Kidney (tissue), 14 donors: Measurements from ENCODE around the gene AAK1. TPM values are rescaled to one million over a fixed set of nuclear protein-coding genes. Genes with fewer than 3 reads are reported as not detected.
A peak's percentile ranks its signal among the peaks of the same experiment; 100 is the strongest.

Experiments
- DNase-seq, 5 donors: peaks; one replicate each; pipeline ENCODE4 v3.0.0-alpha.2; 2013 to 2020
- FAIRE-seq: peaks from 2 replicates; lab custom pipeline; 2012; peaks lifted over from hg19 to GRCh38; lab: Jason Lieb, UNC
- H3K27ac ChIP-seq, 2 donors: one replicate each; pipeline ENCODE4 v1.7.0; 2013; ENCODE audit warnings: low read depth in 2 of 2, low read length in 2 of 2, inconsistent platforms in 1 of 2
- H3K27me3 ChIP-seq: one replicate; pipeline ENCODE4 v1.7.1; 2013; ENCODE audit warnings: low read length, inconsistent platforms; ENCODE audit not compliant: control insufficient read depth, insufficient read depth
- H3K36me3 ChIP-seq, 3 donors: one replicate each; pipeline versions ENCODE4 v1.7.0 to v1.7.1; 2013; ENCODE audit warnings: low read length in 3 of 3, control low read depth in 1 of 3, inconsistent platforms in 1 of 3; ENCODE audit not compliant: insufficient read depth in 3 of 3, control insufficient read depth in 2 of 3
- H3K4me1 ChIP-seq, 3 donors: one replicate each; pipeline versions ENCODE4 v1.7.0 to v1.7.1; 2013; ENCODE audit warnings: low read length in 3 of 3, inconsistent platforms in 1 of 3, low read depth in 1 of 3; ENCODE audit not compliant: control insufficient read depth in 2 of 3, insufficient read depth in 2 of 3
- H3K4me3 ChIP-seq, 3 donors: one replicate each; pipeline versions ENCODE4 v1.7.0 to v1.8.1; 2013; ENCODE audit warnings: low read length in 3 of 3, control low read depth in 1 of 3, inconsistent platforms in 1 of 3
- H3K9ac ChIP-seq, 3 donors: one replicate each; pipeline versions ENCODE4 v1.7.0 to v1.7.1; 2013; ENCODE audit warnings: low read length in 3 of 3, control low read depth in 1 of 3, inconsistent platforms in 1 of 3
- H3K9me3 ChIP-seq, 3 donors: one replicate each; pipeline versions ENCODE4 v1.7.0 to v1.7.1; 2013; ENCODE audit warnings: low read length in 3 of 3, control low read depth in 1 of 3, inconsistent platforms in 1 of 3; ENCODE audit not compliant: control insufficient read depth in 2 of 3, insufficient read depth in 1 of 3
- CTCF ChIP-seq: IDR thresholded peaks from 3 replicates; pipeline ENCODE4 v1.5.1; 2012; ENCODE audit warnings: mild to moderate bottlenecking, moderate library complexity, borderline replicate concordance; ENCODE audit not compliant: insufficient read depth; ENCODE audit errors: extremely low read depth
- intact Hi-C: fragments of 100-400 bp; cut with DNase I; formaldehyde crosslinking; loops from one replicate; pipeline ENCODE4 v1.11.1; 2022
- polyA plus RNA-seq: library from polyadenylated mRNA; stranded (reverse); fragments of 350-450 nt; fragmentation: Illumina TruSeq; extraction: RNeasy Lipid Tissue Mini Kit (QIAGEN cat#74804); gene quantifications from one replicate; pipeline ENCODE4 v1.2.3, GENCODE V29; 2014; ENCODE audit warnings: low read depth, low replicate concordance; ENCODE audit not compliant: insufficient read depth
- total RNA-seq: library from RNA; stranded (reverse); fragmentation: NEBNext Ultra II Directional; extraction: Animal tissue kit (Norgen Biotek cat#: 25700); gene quantifications from one replicate; pipeline ENCODE4 v1.2.1, GENCODE V29; 2021
- donor health status: control.
- donor health status: control.
- donor health status: control.
- donor health status: control.
- donor health status: control.
- donor health status: DM: yes; HTN: yes; CAD: no.
- donor health status: Normal renal cell carcinoma (clear cell type).

Gene AAK1
- total and polyA plus RNA-seq, 2 donors from 2014 or later = 25.8 to 93.7 TPM

- FAIRE-seq = no peak
- H3K4me1 ChIP-seq = no peaks in the 10 kb centered on the region
- intact Hi-C loops = no loop called here
These were observed 187.4 kb downstream of the AAK1 start for GRCh38 chr2:69456154-69456553.

GRCh38 chr2:69454976-69455375 lies 188.6 kb downstream of the AAK1 start:
- Histone ChIP-seq H3K27me3 (no peaks in the 10 kb centered on the region), H3K36me3 (no peaks in the 10 kb centered on the region), H3K27ac (no peak overlapping the region), H3K4me1 (no peaks in the 10 kb centered on the region), H3K9ac (no peak overlapping the region), H3K4me3 (no peak overlapping the region), H3K9me3 (no peaks in the 10 kb centered on the region)
- intact Hi-C loops = no loop called here
- FAIRE-seq (no peak), DNase-seq (no peak)
- no peak for TF ChIP-seq CTCF

More at GRCh38 chr2:69456154-69456553, 187.4 kb downstream of the AAK1 start:
- no peaks in the 10 kb centered on the region for H3K27me3 ChIP-seq
- no peak for TF ChIP-seq CTCF
- H3K36me3 ChIP-seq = no peaks in the 10 kb centered on the region
- no peak overlapping the region for H3K9ac ChIP-seq
- DNase-seq = no peak
- H3K4me3 ChIP-seq = no peak overlapping the region
- H3K27ac ChIP-seq = no peak overlapping the region
- no peaks in the 10 kb centered on the region for H3K9me3 ChIP-seq

- Histone ChIP-seq H3K27me3 (no peaks in the 10 kb centered on the region), H3K4me1 (no peaks in the 10 kb centered on the region), H3K9me3 (no peaks in the 10 kb centered on the region), H3K9ac (no peak overlapping the region), H3K36me3 (no peaks in the 10 kb centered on the region), H3K27ac (no peak overlapping the region), H3K4me3 (no peak overlapping the region)
- TF ChIP-seq CTCF = no peak
- FAIRE-seq = no peak
- DNase-seq = peak in 1 of 5 donors; percentile 14
- intact Hi-C loops = no loop called here
These were observed 189.9 kb downstream of the AAK1 start for GRCh38 chr2:69453475-69454129.

GRCh38 chr2:69452687-69453086 lies 190.9 kb downstream of the AAK1 start:
- H3K27ac ChIP-seq = no peak overlapping the region
- no peak for TF ChIP-seq CTCF
- FAIRE-seq = no peak

More at GRCh38 chr2:69452687-69453086, 190.9 kb downstream of the AAK1 start:
- no peaks in the 10 kb centered on the region for H3K4me1 ChIP-seq
- no peak overlapping the region for H3K9ac ChIP-seq
- no peaks in the 10 kb centered on the region for H3K9me3 ChIP-seq
- H3K4me3 ChIP-seq = no peak overlapping the region
- no peaks in the 10 kb centered on the region for H3K36me3 ChIP-seq
- intact Hi-C loops = no loop called here
- DNase-seq = no peak
- H3K27me3 ChIP-seq = no peaks in the 10 kb centered on the region
